GM12878 (cell line): ENCODE measurements around the gene ACACB.

Experiments used
- ATF2 ChIP-seq: IDR thresholded peaks from 2 replicates; pipeline ENCODE4 v1.6.1; 2012; ENCODE audit warnings: low read length, inconsistent platforms
- EP300 ChIP-seq, 2 experiments: fragments of 150-350 bp in 1 of 2; IDR thresholded peaks; 2 replicates each; pipeline ENCODE4 v1.6.1; 2011 to 2012; ENCODE audit warnings: low read depth in 2 of 2, low read length in 2 of 2, borderline replicate concordance in 1 of 2, improper control_type of control experiment in 1 of 2, inconsistent platforms in 1 of 2; ENCODE audit not compliant: control insufficient read depth in 1 of 2
- GABPA ChIP-seq: IDR thresholded peaks from 2 replicates; pipeline ENCODE4 v1.6.1; 2014; ENCODE audit warnings: antibody characterized with exemption, low read depth, mild to moderate bottlenecking, inconsistent platforms
- MAX ChIP-seq: IDR thresholded peaks from 2 replicates; pipeline ENCODE4 v1.6.1; 2012; ENCODE audit warnings: low read depth, low read length, improper control_type of control experiment
- MYC ChIP-seq: IDR thresholded peaks from 2 replicates; pipeline ENCODE4 v1.6.1; 2011; ENCODE audit warnings: mild to moderate bottlenecking, low read length, moderate library complexity, inconsistent platforms; ENCODE audit not compliant: insufficient read depth, insufficient replicate concordance, insufficient read length, severe bottlenecking
- POLR2A ChIP-seq: IDR thresholded peaks from 2 replicates; pipeline ENCODE4 v1.6.1; 2011; ENCODE audit warnings: low read depth, mild to moderate bottlenecking, low read length
- POLR2AphosphoS5 ChIP-seq: IDR thresholded peaks from 2 replicates; pipeline ENCODE4 v1.6.1; 2011; ENCODE audit warnings: mild to moderate bottlenecking, low read length, inconsistent platforms
- POU2F2 ChIP-seq: IDR thresholded peaks from 3 replicates; pipeline ENCODE4 v1.6.1; 2011; ENCODE audit warnings: low read depth, mild to moderate bottlenecking, low read length, borderline replicate concordance

- TF ChIP-seq GABPA: no peak
- TF ChIP-seq EP300 (IDR thresholded peaks at IDR 0.05; ENCODE audit: borderline replicate concordance in 1 of 2, control insufficient read depth in 1 of 2, low read depth in 2 of 2, low read length in 2 of 2): no peak
- TF ChIP-seq POU2F2: no peak
- no peak for TF ChIP-seq MYC
- no peak for TF ChIP-seq POLR2A
- no peak for TF ChIP-seq POLR2AphosphoS5
- no peak for TF ChIP-seq ATF2
- TF ChIP-seq MAX: no peak
Observed at GRCh38 chr12:109270494-109270893, 154.1 kb downstream of the ACACB start.
